Stimulated activated CD4-positive, alpha-beta T cell treated with anti-CD3 and anti-CD28 coated beads, Interleukin-1b, Interleukin-23, amount 100 ng/mL, for 1 hour (primary cell): ENCODE results near the gene ALG12.
"Not testable (repeated sequence)": the region's sequence is repeated elsewhere in the genome, so short reads cannot be mapped to it uniquely, and the experiment has no call there.

Experiments
- DNase-seq, 2 donors: peaks; one replicate each; pipeline ENCODE4 v3.0.0-alpha.2; 2020; ENCODE audit warnings: low read depth in 2 of 2

ALG12 gene

DNA sequence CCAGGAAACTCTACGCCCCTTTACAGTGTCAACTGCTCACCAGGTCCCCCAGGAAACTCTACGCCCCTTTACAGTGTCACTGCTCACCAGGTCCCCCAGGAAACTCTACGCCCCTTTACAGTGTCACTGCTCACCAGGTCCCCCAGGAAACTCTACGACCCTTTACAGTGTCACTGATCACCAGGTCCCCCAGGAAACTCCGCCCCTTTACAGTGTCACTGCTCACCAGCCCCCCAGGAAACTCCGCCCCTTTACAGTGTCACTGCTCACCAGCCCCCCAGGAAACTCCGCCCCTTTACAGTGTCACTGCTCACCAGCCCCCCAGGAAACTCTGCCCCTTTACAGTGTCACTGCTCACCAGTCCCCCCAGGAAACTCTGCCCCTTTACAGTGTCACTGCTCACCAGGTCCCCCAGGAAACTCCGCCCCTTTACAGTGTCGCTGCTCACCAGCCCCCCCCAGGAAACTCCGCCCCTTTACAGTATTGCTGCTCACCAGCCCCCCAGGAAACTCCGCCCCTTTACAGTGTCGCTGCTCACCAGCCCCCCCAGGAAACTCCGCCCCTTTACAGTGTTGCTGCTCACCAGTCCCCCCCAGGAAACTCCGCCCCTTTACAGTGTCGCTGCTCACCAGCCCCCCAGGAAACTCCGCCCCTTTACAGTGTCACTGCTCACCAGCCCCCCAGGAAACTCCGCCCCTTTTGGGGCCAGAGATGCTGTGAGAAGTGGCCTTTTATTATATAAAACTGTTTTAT is 27.0 kb upstream of the ALG12 start:
- not testable (repeated sequence) for DNase-seq

DNA sequence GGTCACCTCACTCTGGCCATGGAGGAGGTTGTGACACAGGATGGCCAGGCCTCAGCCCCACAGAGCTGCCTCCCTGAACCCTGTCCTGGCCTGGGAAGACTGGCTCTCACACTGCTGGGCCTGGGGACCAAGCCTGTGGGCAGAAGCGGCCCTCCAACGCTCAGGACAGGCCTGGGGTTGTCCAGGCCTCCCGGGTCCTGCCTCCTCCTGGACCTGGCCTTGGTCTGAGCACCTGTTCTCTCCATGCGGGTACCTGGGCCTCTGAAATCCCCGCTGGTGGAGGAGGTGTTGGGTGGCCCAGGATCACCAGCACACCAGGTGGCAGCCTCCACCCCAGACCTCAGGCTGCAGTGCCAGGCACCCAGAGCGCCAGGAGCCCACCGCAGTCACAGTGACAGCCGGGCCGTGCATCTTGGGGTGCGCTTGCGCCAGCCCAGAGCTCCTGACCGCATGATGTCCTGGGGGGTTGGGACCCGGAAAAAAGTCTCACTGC is 26.2 kb upstream of the ALG12 start:
- DNase-seq, result no peak

DNA sequence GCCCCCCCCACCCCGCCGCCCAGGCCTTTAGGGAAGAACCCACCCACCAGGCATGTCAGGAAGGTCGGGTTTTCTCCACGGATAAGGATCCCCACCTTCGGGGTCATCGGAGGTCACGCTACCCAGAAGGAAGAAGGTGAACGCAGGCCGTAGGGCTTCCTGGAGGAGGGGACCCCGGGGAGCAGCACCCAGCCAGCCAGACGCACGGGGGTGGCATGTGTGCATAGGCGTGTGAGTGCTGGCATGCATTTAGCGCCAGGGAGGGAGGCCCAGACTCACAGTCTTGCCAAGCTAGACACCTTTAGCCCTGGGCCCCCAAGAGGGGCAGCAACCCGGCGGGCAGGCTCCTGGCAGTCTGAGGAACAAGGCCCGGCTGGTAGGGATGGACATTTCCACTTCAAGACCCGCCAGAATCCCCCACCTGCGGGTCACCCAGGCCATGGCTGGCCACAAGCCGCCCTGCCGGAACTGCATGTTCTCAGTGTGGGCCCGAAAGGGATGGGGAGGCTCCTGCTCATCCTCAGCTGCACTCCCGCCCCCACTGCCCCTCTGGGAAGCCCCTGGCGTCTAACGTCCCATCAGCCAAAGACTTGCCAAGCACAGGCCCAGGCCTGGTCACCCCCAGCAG is 25.6 kb upstream of the ALG12 start:
- no peak for DNase-seq

DNA sequence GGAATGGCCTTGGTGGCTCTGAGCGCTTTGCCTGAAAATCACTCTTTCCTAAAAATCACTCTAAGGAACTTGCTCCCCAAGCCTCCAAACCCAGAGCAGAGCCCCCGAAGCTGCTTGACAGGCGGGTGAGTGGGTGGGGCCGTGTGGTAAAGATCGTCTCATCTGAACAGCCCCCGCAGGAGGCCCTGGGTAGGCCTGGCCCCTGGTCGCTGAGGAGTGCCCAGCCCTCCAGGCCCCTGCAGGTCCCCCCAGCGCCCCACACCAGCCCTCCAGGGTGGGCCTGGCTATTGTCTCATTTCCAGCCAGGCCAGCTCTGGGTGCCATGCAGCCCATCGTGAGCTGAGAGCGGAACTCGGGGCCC is 25.1 kb upstream of the ALG12 start:
- no peak for DNase-seq

DNA sequence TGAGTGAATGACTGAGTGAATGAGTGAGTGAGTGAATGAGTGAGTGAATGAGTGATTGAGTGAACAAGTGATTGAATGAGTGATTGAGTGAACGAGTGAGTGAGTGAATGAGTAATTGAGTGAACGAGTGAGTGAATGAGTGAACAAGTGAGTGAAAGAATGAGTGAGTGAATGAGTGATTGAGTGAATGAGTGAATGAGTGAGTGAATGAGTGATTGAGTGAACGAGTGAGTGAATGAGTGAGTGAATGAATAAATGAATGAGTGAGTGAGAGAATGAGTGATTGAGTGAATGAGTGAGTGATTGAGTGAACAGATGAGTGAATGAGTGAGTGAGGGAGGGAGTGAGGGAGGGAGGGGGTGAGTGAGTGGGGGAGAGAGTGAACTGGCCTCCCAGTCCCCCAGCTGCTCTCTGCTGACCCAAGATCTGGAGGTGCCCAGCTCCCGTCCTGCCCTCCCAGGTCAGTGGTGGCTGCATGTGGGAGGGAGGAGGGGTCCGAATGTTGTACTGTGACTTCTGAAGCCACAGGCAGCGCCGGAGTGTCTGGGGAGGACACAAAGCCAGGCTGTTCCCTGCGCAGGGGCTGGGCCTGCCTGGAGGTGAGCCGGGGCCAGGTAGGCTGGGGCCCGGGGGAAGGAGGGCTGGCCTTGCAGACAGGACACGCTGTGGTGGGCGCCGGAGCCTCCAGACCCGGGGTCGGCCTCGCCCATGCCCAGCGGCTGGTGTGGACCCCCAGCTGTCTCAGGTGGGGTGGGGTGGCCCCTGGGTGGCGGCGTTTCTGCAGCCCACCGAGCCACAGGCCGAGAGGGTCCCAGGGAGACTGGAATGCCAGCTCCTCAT is 24.5 kb upstream of the ALG12 start:
- no peak for DNase-seq

DNA sequence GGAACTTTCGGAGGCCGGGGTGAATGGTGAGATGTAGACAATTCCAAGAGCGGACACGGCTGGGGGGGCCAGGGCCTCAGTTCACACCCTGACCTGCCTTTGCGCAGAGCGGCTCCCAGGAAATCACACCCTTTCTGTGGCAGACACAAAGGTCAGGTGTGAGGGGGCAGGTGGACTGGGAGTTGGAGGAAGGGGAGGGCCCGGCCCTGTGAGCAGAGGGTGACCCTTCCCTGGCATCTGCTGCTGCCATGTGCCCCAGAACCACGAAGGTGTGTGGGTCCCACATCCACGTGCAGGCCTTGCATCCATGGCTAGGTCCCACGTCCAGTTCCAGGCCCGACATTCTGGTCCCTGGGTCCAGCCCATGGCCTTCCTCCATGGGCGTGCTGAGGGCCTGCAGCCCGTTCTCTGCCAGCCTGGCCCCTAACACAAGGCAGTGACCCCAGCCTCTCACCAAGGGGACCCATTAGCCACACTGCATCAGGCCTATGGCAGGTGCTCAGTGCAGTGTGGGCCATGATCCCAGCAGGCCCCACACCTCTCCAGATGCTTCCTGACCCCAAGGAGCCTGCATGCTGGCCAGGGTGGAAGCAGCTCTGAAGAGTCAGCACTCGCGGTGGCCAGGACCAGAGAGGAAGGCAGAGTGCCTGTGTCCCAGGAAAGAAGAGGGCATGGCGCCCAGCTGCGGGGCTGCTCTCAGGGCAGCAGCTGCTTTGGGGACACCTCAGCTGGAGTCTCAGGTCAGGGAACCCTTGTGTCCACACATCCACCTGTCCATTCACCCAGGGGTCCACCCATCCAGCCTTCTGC is 23.5 kb upstream of the ALG12 start:
- DNase-seq, result no peak

DNA sequence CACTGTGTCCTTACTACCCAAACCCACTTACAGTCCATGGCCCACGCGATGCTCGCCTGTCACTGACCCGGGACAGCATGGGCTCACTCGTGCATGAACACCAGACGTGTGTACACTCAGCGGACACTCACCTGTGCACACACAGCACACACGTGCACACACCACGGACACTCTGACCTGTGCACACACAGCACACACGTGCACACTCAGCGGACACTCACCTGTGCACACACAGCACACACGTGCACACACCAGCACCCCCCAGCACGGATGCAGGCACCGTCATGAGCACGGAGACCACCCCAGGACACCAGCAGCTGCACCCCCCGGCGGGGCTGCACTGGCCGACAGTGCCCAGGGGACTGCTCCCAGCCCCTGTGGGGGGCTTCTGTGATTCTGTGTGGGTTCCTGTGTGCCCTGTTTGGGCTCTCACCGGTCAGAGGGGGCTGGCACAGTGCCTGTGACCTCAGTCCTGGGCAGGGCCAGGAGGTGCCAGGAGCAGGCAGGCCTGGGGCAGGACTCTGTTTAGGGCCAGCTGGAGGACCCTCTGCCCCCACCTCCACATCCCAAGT is 20.4 kb upstream of the ALG12 start:
- DNase-seq, result no peak

DNA sequence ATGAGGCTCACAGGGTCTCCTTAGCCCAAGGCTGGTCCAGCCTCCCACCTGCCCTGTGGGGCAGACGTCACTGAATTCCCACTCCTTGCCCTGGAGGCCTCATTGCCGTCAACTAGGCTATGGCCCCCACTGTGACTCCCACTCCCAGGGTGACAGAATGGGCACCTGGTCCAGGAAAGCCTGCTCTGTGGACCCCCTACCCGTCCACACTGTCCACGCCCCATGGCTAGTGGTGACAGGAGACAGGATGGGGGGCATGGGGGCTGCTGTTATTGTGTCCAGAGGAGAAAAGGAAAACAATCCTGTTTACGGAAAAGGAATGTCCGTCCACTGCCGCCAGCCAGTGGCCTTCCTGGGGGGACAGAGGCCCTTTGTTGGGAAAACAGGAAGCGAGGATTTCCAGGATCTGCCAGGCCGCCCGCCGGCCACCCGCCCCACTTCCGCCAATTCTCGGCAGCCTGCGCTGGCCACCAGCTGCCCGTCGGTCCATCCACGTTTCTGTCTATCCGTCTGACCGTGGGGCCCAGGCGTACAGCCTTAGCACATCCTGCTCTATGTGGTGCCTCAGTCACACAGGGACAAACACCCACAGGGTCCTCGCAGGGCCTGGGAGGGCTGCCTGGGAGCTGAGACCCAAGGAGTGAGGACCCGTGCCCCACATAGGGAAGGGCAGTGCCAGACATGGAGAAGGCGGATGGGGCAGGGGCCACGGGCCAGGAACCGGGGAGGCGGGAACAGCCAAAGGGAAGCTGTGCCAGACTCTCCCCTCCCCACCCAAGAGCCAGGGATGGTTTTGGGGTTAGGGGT is 19.7 kb upstream of the ALG12 start:
- DNase-seq, result no peak

DNA sequence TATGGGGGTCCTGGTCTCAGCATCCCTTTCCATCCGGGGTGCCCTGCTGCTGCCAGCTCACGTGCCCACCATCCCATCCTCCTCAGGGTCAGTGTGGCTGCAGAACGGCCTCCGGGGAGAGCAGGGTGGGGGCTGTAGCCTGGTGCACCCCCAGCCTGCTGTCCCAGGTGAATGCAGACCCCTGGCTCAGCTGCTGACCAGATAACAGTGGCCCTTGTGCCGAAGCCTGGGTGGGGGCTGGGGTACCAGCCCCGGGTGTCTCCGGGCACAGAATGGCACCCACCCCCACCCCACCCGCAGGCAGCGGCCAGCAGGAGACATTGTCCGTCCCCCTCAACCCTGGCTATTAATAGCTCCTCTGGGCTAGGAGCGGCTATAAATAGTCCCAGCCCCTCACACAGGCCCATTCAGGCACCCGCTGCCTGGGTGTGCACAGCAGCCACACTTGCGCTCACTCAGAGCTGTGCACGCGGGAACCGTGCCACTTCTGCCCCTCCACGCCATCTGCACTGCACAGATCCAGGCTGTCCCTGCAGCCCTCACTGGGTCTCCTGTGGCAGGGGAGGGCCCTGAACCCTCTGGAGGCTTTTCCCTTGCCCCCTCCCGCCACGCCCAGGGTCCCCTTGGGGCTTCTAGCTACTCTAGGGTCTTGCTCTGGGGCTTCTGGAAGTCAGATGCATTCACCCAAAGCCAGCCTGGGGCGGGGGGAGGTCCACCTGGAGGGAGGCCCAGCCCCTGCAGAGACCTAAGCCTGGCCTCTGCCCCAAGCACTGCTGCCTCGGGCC is 18.9 kb upstream of the ALG12 start:
- DNase-seq, result no peak

DNA sequence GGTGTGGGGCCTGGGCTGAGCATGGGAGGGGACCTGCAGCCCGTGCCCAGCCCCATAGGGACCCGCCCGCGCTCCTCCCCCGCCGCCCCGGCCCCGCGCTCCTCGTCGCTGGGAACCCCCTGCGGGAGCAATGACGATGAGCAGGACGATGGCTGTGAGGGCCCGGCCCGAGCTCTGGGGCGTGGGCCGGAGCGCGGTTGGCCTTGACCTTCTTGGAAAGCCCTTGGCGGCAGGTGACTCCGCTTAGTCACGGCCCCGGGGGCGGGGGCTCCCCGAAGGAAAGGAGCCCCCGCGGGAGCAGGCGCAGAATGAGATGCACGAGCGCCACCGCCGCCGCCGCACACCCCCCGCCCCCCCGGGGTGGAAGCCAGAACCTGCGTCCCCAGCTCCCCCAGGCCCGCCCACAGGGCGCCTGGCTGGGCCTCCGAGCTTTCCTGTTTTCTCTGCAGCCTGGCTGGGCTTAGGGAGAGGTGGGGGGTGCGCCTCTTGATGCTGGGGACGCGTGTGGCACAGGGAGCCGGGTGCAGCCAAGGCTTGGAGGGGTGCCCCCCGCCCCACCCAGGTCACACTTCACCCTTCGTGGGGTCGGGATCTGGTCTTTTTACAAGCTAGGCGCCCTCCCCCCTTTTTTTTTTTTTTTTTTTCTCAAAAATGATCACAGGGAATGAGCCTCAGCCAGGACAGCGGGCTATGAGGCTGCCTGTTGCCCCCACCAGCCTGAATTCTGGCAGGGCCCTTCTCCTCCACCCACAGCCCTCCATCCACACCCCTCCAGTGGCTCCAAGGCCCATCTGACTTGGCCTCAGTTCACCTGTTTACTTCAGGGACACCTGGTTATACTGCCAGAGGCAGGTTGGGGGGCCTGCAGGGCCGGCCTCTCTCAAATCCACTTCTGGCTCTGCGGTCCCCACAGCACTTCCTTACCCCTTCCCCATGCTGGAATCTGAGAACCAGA is 18.1 kb upstream of the ALG12 start:
- peak; percentile 87 to 97 for DNase-seq

DNA sequence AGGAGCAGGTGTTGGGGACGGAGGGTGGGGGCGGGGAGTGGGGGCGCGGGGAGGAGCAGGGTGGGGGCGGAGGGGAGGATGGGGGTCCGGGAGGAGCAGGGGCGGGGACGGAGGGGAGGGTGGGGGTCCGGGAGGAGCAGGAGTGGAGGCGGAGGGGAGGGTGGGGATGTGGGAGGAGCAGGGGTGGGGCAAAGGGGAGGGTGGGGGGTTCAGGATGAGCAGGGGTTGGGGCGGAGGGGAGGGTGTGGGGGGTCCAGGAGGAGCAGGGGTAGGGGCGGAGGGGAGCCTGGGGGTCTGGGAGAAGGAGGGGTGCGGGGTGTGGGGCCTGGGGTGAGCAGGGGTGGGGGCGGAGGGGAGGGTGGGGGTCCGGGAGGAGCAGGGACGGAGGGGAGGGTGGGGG is 17.3 kb upstream of the ALG12 start:
- DNase-seq, result no peak

DNA sequence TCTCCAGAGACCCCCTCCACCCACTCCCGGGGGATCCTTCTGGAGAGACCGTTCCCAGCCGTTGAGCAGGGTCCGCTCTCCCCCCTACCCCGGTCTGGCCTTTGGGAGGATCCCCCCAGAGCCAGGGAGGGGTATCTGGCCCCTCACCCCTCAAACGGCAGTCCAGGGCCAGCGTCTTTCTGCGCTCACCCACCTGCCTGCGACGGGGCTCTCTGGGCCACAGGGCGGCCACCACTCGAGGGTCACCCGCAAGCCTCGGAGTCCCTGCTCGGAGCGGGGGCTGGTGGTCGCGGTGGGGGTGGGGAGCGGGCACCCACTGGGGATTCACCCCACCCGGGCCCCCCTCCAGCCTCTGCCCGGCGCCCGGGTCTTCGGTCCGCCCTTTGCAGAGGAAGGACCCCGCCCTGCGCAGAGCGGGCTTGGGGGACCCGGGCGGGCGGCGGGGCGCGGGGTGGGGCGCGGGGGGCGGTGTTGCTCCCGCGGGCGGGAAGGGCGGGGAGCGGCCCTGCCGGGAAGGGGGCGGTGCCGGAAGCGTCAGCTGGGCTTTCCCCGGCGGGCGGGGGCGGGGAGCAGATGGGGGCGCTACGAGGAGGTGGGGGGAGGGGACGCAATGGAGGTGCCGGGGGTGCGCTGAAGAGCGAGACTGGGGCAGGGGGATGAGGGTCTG is 16.8 kb upstream of the ALG12 start:
- DNase-seq, result peak; percentile 85 to 89

DNA sequence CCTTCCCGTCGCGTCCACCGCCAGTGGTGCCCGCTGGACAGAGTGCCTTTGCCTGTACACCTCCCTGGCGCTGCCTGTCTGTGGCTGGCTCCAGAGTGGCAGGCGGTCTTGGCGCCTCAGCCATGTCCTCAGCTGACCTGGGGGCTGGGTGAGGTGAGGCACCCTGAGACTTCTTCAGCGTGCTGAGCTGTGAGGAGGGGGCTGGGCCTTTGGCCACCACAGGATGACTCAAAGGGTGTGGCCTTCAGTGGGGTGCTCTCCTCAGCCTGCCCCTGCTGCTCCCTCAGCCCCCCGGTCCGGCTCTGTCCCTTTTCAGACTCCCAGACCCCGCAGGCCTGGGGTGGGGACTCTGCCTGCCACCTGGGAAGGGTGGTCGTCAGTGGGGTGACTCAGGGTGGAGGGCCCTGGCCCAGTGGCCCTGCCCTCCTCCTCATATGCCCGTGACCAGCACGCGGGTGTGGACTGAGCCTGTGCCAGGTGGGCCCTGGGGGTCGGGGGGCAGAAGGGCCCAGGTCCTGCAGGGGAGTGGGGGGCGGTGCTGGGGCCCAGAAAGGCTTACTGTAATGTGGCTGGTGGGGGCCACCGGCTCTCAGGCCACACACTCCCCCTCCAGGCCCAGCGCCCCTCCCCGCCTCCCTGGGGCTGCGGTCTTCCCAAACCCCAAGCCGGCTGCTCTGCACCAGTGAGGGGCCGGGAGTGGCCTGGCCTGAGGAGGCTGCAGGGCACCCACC is 16.1 kb upstream of the ALG12 start:
- no peak for DNase-seq

DNA sequence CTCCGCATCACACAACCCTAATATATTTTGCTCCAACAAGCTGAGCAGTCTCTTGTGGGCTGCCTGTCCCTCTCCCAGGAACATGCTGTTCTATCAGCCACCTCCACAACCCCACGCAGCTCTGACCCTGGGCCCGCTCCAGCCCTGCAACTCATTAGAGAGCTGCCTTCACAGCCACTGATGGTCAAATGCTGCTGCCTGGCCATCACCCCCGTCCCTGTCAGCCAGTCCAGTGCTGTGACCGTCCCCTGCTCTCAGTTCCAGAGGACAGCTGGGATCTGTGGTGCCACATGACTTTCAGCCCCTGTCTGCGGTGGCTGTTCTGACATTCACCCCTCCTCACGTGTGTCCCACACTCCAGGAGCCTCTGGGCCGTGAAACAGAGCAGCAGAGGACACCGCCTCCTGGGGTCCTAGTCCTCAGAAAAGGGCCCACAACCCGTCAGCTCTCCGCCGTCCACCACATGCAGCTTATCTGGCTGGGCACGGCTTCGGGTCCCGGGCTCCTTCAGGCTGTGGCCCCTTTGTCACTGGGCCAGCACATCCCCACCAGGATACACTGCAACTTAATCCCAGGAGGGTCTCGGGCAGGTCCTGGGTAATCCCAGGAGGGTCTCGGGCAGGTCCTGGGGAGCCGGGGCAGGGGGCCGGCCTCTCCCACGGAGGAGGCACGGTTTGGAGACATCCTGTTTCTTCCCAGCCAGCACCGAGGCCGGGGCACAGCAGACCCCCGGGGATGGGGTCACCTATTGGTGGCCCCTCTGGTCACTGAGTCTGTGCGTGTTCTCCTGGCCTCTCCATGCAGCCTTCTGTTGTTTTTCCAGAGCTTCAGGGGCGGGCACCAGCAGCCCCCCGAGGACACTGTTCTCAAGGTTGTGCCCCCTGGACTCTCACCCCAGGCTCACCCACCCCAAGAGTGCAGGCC is 15.3 kb upstream of the ALG12 start:
- no peak for DNase-seq

DNA sequence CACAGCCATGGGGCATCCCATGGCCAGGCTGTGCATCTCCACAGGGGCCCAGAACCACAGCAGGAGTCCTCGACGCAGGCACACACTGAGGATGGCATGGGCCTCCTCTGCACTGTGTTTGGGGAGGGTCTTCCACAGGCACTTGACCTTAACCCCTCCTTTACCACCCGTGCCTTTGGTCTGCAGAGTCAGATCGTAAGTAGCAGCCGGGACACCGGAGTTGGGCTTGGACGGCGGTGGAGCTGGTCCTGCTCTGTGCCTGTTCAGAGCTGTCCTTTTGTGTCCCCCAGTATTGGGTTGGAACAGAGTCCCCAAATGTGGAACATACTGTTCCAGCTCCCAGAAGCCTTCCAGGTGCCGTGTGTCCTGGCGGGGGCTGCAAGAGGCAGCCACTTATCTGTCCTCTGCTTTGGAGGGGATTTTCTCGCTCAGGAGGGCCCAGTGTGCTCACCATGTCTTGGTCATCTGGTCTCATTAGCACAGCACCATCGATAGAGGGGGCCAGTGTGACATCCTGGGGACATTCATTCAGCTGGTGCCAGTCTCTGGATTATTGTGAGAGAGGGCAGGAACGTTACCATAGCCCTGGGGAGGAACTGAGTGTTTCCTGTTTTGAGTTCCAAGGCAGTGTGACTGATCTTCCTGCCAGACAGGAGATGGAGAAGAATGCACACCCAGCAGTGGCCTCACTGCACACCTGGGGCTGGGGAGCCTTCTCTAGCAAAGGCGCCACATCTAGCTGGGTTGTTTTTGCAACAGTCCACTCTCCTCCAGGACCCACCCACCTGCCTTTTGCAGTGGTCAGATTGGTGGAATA is 12.6 kb upstream of the ALG12 start:
- no peak for DNase-seq
